RPMI7951 (cell line): ENCODE results near the gene MIA. TPM values are rescaled to one million over a fixed set of nuclear protein-coding genes. Genes with fewer than 3 reads are reported as not detected.
A peak's percentile ranks its signal among the peaks of the same experiment; 100 is the strongest.
"Not testable (repeated sequence)": the region's sequence is repeated elsewhere in the genome, so short reads cannot be mapped to it uniquely, and the experiment has no call there.

ENCODE experiments used
- DNase-seq: peaks from one replicate; pipeline ENCODE4 v3.0.0-alpha.2; 2012; ENCODE audit warnings: low read depth
- total RNA-seq: library from RNA; depleted of rRNA; stranded (reverse); fragments of >200 nt; shearing (Covaris generic); gene quantifications from 2 replicates; pipeline ENCODE4 v1.2.3, GENCODE V29; 2014

The MIA gene
- total RNA-seq, 1 experiment from 2014 or later: 12.6 TPM

DNA sequence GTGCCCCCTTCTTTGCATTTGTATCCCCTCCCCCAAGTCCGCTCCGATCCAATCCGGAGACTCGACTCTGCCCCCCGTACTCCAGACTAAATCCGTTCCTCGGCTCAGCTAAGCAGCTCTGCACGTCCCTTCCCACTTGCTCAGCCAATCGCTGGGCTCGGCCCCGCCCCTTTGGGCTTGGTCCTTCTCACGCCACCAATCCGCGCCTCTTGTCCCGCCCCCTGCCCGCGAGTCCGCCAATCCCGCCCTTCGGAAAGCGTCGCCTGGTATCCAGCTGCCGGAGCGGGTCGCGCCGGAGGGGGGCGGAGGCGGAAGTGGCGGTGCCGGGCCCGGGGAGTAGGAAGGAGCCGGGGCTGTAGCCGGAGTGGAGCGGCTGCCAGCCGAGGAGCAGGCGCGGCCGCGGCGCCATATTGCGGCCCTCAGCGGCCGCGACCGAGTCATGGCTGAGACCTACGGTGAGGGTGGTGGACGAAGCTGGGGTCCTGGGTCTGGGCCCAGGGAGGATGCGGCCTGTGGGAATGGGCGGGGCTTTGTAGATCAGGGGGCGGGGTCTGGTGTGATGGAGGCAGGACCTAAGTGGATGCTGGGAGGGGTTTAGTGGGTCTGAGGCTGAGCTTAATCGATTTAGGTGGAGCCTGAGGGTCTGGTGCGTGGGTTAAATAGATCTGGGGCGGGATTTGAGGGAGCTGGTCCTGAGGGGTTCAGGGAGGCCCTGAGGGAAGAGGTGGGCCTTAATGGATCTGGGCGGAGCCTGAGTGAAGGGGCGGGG is 2.8 kb downstream of the MIA start, which contains the start of gene RAB4B:
TSS of gene RAB4B (plus strand) at position 311 of the 769 bp plus-strand sequence. CDS start at position 440, 129 bp downstream.
- DNase-seq: peak; percentile 100

GRCh38 chr19:40778706-40779284 is 3.5 kb downstream of the MIA start:
- DNase-seq: no peak

- no peak for DNase-seq
Measured at GRCh38 chr19:40780582-40780981, 5.3 kb downstream of the MIA start.

- no peak for DNase-seq
Measured at GRCh38 chr19:40781140-40781539, 5.8 kb downstream of the MIA start.

GRCh38 chr19:40783711-40784110 is 8.4 kb downstream of the MIA start:
- no peak for DNase-seq

DNA sequence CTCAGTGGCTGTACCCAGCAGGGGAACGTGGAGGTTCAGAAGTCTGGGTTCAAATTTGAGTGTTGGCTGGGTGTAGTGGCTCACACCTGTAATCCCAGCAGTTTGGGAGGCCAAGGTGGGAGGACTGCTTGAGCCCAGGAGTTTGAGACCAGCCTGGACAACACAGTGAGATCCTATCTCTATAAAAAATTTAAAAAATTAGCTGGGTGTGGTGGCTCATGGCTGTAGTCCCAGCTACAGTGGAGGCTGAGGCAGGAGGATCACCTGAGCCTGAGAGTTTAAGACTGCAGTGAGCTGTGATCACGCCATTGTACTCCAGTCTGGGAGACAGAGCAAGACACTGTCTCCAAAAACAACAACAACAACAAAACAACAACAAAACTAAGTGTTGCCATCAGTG is 8.8 kb downstream of the MIA start:
- not testable (repeated sequence) for DNase-seq

- no peak for DNase-seq
Measured at GRCh38 chr19:40785526-40785925, 10.2 kb downstream of the MIA start.

DNA sequence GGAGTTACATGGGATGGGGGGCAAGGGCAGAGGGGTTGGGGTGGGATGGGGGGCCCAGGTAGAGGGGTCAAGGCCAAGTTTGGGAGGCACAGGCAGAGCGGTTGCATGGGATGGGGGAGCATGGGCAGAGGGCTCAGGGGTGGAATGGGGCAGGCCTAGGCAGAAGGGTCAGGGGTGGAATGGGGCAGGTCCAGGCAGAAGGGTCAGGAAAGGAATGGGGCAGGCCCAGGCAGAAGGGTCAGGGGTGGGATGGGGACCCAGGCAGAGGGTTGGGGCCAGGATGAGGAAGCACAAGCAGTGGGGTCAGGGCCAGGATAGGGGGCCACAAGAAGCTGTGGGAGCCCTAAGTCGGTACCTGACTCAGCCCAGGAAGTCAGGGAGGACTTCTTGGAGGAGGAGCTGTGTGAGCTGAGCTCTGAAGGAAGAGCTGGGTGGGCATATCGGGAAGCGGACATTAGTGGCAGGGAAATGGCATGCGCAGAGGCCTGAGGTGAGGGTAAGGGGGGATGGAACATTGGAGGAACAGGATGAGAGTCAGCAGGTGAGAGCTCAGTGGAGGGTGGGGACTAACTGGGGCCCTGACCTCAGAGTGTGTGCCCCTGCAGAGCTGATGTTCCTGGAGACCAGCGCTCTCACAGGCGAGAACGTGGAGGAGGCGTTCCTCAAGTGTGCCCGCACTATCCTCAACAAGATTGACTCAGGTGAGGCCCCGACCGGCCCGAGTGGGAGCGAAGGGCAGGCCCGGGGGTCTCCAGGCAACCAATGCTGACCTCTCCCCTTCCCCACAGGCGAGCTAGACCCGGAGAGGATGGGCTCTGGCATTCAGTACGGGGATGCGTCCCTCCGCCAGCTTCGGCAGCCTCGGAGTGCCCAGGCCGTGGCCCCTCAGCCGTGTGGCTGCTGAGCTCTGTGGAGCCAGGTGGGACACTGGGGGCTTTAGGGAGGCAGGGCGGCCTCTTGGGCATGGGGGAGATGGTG is 11.0 kb downstream of the MIA start:
- no peak for DNase-seq

- DNase-seq: no peak
Measured at GRCh38 chr19:40791349-40791748, 16.0 kb downstream of the MIA start.

- no peak for DNase-seq
Measured at GRCh38 chr19:40791996-40792395, 16.7 kb downstream of the MIA start.

DNA sequence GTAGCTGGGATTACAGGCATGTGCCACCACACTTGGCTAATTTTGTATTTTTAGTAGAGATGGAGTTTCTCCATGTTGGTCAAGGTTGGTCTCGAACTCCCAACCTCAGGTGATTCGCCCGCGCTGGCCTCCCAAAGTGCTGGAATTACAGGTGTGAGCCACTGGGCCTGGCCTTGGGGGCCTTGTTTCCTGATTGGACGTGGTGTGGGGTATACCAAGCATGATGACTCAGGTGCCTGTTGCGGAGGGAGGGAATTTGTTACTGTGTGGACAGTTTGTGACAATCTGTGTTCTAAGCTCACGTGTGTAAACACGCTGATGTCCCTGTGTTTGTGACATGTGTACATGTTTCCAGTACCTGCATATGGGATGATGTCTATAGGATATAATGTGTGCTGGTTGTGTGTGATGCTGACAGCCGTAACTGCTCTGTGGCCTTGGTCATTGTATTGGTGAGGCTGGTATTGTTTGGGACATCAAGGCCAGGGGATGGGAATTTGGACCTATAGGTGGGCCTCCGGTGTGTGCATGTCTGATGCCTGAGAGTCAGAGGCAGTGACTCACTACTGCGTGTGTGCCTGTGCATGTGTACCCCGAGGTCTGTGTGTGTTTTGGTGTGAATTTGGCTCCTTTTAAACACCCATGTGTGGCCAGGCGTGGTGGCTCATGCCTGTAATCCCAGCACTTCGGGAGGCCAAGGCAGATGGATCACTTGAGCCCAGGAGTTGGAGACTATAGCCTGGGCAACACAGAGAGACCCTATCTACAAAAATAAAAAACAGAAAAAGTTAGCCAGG is 22.0 kb downstream of the MIA start:
- DNase-seq: no peak

DNA sequence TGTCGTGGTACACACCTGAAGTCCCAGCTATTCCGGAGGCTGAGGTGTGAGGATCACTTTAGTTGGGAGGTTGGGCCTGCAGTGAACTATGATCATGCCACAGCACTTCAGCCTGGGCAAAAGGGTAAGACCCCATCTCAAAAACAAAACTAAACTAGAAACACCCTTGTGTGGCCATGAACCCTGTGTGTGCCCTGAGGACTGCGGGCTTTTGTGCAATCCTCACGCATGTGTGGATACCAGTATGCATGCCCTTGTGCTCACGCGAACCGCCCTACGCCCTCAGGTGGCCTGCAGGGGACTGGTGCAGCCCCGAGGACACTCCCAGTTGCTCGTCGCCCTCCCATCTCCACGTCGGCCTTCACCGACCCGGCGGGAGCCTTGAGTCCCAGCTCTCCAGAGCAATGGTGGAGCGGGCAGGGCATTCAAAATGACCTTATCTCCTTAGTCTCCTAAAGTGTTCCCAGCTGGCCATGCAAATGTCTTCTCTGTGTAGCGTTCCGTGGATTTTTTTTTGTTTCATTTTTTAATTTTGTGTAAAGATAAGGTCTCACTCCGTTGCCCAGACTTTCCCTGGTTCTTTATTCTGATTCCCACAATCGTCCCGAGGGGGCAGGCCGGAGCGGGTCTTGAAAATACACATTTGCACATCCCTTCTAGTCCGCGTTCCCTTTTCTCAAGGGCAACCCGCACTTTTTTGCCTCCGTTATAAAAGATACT is 22.8 kb downstream of the MIA start:
- peak; percentile 82 for DNase-seq

- peak; percentile 100 for DNase-seq
Measured at GRCh38 chr19:40798683-40799557, 23.6 kb downstream of the MIA start, which contains the start of gene EGLN2. TSS of gene EGLN2 (plus strand) at chr19:40799191. CDS start at chr19:40800573, 1,382 bp downstream.

DNA sequence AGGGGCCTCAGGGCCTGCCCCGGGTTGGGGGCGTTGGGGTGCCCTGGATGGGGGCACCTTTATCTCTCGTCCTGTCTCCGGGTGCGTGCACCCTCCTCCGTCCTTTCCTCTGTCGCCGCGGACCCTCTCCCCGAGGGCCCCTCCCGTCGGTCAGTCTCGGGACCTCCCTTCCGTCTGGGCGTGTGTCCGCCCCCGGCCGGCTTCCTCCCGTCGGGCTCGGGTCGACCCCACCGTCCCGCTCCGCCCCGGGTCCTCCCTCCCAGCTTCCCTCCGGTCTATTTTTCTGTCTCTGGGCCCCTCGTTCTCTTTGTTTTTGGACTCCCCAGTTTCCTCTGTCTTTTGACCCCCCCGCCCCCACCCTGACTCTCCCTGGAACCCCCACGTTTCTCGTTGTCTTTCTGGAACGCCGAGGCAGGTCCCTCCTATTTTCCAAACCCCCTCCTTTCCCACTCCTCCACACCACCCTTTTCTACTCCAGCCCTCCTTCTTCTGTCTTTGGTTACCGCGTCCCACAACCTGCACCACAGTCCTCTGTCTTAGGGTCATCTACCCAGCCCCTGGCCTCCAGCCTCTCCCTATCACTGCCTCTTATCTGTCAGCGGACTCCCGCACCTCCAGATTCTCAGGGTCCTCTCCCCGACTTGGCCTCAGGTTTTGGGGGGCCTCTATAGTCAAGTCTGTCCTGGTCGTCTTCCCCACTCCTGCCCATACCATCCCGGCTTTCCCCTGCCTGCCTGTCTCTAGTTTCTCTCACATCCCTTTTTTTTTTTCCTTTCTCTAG is 24.4 kb downstream of the MIA start:
- DNase-seq: peak; percentile 42

DNA sequence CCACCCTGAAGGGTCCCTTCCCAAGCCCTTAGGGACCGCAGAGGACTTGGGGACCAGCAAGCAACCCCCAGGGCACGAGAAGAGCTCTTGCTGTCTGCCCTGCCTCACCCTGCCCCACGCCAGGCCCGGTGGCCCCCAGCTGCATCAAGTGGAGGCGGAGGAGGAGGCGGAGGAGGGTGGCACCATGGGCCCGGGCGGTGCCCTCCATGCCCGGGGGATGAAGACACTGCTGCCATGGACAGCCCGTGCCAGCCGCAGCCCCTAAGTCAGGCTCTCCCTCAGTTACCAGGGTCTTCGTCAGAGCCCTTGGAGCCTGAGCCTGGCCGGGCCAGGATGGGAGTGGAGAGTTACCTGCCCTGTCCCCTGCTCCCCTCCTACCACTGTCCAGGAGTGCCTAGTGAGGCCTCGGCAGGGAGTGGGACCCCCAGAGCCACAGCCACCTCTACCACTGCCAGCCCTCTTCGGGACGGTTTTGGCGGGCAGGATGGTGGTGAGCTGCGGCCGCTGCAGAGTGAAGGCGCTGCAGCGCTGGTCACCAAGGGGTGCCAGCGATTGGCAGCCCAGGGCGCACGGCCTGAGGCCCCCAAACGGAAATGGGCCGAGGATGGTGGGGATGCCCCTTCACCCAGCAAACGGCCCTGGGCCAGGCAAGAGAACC is 25.1 kb downstream of the MIA start:
- no peak for DNase-seq

- no peak for DNase-seq
Measured at GRCh38 chr19:40800997-40801377, 25.7 kb downstream of the MIA start.

DNA sequence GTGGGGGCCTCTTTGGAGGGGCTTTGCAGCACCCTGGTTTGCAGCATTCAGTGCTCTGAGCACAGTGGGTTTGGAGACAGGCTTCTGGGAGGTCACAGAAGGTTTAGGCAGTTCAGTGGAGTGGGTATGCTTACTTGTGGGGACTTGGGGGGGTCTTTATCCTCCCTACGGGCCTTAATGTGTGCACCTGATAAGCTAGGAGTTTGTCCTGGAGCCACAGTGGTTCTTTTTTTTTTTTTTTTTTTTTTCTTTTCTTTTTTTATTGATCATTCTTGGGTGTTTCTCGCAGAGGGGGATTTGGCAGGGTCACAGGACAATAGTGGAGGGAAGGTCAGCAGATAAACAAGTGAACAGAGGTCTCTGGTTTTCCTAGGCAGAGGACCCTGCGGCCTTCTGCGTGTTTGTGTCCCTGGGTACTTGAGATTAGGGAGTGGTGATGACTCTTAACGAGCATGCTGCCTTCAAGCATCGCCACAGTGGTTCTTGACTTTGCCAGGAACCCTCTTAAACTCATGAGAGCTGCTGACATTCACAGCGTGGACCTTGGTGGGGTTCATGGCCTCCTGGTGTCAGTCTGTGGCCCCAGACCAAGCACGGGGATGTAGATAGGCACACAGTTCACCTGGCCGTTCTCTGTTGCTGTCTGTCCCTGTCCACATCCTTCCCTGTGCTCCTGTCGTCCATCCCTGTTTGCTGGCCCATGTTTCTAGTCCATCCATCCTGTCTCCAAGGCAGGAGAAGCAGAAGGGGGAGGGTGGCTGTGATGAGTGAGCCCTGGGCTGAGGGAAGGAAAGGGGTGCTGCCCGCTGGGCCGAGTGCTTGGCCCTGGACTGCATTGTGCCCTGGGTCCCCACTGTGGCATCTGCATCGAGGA is 26.3 kb downstream of the MIA start:
- DNase-seq: no peak
